Stimulated activated CD8-positive, alpha-beta memory T cell treated with anti-CD3 and anti-CD28 coated beads, Interleukin-15, amount 100 ng/mL, for 1 hour (primary cell): ENCODE results near the gene CCDC159.
"Not testable (repeated sequence)": the region's sequence is repeated elsewhere in the genome, so short reads cannot be mapped to it uniquely, and the experiment has no call there.

ENCODE experiments used
- DNase-seq: peaks from one replicate; pipeline ENCODE4 v3.0.0-alpha.2; 2020; ENCODE audit warnings: low read depth

The CCDC159 gene

DNA sequence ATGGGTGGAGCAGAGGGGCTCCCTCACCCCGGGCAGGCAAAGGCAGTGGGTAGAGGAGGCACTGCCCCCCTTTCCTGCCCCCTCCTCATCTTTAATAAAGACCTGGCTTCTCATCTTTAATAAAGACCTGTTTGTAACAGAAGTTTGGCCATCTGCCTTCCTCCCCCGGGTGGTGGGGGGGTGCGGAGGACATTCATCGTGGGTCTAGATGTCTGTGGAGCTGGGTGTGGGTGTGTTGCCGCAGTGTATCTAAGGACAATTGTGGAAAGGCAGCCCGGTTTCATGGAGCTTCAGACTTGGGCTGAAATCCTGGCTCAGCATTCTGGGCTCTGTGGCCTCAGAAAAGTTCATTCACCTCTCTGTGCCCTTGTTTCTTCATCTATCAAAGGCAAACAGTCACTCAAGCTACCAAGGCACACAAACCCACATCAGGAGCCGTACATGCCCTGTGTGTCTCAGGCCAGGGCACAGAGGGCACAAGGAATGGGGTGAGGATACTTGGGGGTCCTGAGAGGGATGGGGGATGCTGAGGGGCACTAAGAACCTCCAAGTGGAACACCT, 19.3 kb downstream of the CCDC159 start:
- DNase-seq, result no peak

DNA sequence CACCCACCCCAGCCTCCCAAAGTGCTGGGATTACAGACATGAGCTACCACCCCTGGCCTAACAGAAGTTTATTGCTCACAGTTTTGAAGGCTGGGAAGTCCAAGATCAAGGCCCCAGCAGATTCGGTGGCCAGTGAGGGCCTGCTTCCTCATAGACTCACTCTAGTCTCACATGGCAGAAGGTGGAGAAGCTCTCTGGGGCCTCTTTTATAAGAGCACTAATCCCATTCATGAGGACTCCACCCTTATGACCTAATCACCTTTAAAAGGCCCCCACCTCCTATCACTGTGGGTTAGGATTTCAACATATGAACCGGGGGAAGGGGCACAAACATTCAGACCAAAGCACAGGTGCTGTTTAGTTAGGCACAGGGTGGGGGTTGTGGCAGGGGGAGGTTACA, 21.2 kb downstream of the CCDC159 start:
- no peak for DNase-seq

DNA sequence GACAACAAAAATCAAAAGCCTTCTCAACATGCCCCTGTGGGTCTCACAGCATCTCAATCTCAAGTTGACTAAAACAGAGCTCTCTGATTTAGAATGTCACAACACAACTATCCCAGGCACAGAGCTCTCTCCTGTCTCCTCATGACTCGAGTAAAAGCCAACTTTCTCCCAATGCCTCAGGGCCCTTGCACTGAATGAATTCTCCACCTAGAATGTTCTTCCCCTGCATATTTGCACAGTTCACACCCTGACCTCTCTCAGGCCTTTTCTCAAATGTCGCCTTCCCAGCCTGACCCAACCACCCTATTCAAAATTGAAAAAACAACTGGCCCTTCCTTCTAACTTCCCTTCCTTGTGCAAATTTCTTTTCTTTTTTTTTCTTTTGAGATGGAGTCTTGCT, 24.4 kb downstream of the CCDC159 start:
- no peak for DNase-seq

DNA sequence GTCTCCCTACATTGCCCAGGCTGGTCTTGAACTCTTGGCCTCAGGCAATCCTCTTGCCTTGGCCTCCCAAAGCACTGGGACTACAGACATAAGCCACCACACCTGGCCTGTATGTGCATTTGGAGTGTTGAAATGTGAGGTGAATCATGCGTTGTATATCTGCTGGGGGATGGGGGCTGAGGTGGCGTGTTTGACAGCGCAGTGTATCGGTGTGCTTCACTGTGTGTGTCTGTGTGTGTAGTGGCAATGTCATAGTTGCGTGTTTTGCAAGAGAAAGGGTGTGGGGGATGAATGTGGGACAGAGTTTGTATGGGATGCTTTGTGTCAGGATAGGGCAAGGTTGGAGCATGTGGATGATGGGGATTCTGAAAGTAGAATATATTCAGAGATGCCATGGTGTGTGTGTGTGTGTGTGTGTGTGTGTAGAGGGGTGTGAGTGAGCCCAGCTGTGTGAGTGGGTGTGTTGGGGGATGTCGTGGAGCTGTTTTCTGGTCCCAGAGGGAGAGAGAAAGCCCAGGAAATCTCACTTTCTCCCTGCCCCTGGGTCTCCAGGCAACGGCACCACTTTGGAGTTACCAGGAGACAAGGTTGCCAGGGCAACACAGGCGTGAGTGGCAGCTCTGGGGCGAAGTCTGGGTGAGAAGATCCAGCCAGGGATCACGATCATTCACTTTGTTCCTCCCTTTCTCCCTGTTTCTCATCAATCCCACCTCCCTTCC, 27.0 kb downstream of the CCDC159 start:
- no peak for DNase-seq

DNA sequence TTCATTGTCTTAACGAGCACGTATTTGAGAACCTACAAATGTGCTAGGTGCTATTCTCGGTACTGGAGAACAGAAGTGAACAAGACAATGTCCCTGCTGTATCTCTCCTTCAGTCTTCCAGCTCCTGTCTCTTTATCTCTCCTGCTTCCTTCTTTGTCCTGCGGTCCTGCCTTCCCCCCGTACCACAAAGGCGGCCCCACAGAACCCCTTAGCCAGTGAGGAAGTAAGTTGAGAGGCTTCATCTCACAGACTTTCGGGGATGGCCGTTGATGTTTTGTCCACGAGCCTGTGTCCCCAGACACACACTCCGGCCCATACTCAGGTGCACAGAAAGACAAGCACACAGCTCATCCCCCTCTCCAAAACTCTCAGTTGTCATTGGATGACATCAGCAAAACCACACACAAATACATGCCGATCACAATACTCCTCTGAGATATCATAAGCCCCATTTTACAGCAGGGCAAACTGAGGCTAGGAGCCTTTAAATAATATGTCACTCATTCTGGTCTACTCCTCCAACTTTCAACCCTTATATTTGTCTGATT, 27.6 kb downstream of the CCDC159 start:
- DNase-seq, result no peak

DNA sequence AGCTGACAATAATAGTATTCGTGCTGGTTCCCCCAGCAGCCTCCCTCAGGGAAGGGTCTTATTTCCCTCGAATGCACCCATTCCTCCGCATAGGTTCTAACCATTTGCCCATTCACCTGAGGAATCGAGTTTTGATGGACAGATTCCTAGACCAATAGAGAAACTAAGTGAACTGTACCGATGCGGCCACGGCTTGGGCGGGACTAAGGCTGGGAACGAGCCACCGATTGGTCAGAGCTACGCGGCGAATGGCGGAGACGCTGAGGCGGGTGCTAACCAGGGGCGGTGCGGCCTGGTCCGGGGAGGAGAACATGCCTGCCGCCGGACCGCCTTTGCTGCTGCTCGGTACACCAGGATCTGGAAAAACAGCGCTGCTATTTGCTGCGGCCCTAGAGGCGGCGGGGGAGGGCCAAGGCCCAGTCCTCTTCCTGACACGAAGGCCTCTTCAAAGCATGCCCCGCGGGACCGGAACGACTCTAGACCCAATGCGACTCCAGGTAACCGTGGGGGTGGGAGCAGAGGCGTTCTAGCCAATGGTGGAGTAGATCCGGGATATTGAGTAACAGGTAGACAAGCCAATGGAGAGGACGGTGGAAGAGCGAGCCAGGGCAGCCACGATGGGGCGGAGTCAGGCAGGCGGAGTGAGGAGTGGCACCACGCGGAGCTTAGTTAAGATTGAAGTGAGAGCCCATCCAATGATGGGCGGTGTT, 28.3 kb downstream of the CCDC159 start, which contains the start of gene SWSAP1:
Gene SWSAP1, plus strand, starts transcription at position 234 of the 710 bp plus-strand sequence. Its CDS starts 15 bp downstream, at position 249.
- peak; percentile 89 for DNase-seq

DNA sequence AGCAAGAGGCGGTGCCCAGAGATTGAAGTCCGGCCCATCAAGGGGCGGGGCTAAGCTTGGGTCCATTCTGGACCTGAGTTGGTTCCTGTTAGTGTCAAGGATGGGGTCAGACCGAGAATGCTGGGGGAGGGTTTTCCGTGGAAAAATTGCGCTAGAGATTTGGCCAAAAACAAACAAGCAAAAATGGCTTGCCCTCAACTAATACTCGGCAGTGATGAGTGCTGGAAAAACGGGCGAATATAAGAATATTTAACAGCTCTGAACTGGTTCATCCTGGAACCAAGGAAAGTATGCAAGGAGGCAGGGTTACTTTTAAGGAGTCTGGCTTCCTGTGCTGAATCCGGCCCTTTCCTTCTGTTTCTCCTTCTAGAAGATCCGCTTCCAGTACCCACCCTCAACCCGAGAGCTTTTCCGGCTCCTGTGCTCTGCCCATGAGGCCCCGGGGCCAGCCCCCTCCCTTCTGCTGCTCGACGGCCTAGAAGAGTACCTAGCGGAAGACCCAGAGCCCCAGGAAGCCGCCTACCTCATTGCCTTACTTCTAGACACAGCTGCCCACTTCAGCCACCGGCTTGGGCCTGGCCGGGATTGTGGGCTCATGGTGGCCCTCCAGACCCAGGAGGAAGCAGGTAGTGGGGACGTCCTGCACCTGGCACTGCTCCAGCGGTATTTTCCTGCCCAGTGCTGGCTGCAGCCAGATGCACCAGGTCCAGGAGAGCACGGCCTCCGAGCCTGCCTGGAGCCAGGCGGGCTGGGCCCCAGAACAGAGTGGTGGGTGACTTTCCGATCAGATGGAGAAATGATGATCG, 29.0 kb downstream of the CCDC159 start:
- DNase-seq, result peak; percentile 40

DNA sequence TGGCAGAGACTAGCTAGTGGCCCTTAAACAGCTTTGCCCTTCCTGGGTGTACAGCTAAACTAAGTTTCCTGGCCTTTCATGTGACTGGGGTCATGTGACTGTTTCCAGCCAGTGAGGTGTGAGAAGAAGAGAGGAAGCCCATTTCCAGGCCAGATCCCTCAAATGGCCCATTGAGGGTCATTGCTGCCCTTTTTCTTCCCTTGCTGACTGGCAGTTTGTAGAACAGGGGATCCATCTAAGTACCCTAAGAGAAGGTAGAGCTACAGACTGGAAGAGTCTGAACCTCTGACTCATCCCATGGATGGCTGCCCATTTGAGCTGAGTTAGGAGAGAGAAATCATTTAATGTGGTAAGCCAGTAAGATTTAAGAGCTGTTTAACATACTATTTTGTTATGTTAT, 30.9 kb downstream of the CCDC159 start:
- no peak for DNase-seq

DNA sequence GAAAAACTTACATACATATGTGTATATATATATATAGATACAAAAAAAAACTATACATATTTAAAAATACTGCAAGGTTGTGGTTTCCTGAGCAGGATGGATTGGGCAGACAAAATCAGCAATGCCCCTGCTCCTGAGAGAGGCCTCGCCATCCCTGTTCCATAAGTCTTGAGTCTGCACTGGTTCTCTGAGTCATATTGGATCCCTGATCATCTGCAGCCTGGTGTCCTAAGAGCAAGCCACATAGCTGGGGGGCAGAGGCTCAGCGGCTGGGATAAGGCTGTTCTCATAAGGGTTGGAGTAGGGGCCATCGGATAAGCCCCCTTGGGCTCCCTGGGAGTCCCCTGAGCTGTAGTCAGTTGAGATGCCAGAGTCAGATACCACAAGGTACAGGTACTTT, 31.4 kb downstream of the CCDC159 start:
- DNase-seq, result no peak

DNA sequence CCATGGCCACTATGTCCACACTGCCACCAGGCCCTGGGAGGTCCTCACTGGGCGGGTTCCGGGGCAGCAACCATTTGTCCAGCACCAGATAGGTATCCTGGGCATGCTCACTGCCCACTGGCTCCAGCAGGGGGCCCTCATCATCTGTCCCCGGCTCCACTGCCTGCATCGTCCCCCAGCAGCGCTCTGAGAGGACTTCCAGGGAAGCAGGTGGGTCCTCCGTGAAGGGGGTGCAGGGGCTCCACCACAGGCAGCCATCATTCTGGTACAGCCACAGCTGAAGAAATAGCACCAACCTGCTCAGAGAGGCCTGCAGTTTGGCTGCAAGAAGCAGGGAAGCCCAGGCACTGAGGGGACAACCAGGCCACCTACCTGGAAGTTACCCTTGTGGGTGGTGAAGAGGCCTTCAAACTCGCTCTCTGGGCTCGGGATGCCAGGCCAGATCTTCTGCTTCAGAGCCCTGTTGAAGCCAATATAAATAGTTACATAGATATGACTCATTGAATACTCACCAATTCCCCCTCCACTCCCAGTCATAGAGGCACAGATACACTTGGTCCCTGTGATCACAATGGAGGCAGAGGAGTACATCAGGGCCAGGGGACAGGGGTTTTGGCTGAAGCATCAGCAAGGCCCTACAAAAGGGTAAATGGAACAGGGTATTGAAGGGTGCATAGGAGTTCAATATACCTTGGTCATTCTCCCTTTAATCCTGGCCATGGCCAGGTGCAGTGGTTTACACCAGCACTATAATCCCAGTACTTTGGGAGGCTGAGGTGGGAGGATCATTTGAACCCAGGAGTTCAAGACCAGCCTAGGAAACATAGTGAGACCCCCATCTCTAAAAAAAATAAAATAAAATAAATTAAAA, 32.2 kb downstream of the CCDC159 start:
- DNase-seq, result no peak

DNA sequence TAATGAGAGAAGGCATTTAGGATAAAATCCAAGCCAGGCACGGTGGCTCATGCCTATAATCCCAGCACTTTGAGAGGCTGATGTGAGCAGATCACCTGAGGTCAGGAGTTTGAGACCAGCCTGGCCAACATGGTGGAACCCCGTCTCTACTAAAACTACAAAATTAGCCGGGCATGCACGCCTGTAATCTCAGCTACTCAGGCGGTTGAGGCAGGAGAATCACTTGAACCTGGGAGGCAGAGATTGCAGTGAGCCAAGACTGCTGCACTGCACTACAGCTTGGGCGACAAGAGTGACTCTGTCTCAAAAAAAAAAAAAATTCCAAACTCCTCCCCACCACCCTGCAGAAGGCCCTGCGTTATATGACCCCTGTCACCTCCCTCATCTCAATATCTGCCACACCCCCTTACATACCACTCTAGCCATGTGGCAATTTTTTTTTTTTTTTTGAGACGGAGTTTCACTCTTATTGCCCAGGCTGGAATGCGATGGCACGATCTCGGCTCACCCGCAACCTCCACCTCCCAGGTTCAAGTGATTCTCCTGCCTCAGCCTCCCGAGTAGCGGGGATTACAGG, 33.0 kb downstream of the CCDC159 start:
- DNase-seq, result not testable (repeated sequence)

DNA sequence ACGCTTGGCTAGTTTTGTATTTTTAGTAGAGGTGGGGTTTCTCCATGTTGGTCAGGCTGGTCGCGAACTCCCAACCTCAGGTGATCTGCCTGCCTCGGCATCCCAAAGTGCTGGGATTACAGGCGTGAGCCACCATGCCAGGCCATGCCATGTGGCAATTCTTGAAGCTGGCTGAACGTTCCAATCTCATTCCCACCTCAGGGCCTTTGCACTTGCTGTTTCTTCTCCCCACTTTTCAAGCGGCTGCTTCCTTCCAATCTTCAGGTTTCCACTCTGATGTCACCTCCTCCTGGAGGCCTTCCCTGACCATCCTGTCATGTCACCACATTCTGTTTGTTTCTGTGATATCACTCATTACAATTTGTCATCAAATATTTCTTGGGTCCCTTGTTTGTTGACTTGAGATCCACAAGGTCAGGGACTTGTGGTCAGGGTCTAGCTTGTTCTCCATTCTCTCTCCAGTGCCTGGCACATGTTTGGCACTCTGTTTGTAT, 33.6 kb downstream of the CCDC159 start:
- DNase-seq, result no peak

DNA sequence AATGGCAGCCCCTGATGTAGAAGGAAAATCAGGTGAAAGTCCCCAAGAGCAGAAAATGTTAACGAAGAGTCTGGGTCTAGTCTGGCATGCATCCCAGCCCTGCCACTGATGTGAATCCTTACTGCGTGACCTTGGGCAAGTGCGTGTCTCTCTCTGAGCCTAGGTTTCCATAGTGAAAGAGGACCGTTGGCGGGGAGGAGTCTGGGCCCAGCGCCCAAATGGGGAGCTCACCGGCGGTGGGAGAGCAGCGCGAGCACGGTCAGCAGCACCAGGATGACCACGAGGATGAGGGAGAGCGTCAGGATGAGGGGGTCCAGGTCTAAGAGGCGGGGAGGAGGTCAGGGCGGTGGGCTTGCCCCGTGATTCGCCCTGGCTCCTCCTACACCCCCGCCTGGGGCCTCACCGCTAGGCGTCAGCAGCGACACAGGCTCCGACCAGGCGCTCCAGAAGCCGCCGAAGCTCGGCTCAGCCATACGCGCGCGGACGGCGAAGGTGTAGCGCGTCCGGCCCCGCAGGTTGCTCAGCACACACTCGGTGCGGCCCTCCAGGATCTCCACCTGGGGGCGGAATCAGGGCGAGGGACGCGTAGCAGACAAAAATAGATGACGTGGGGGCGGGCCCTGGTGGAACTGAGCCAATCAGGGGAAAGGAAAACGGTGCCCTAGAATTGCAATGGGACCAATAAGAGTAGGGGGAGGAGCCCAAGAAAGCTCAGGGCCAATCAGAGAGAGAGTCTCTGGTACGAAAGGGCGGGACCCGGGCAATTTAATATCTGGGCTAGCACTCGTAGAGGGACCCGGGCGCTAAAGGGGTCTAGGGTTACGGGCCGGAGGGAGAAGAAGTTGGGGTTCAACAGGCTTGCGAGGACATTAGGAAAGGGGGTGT, 34.6 kb downstream of the CCDC159 start:
- DNase-seq, result peak; percentile 94

DNA sequence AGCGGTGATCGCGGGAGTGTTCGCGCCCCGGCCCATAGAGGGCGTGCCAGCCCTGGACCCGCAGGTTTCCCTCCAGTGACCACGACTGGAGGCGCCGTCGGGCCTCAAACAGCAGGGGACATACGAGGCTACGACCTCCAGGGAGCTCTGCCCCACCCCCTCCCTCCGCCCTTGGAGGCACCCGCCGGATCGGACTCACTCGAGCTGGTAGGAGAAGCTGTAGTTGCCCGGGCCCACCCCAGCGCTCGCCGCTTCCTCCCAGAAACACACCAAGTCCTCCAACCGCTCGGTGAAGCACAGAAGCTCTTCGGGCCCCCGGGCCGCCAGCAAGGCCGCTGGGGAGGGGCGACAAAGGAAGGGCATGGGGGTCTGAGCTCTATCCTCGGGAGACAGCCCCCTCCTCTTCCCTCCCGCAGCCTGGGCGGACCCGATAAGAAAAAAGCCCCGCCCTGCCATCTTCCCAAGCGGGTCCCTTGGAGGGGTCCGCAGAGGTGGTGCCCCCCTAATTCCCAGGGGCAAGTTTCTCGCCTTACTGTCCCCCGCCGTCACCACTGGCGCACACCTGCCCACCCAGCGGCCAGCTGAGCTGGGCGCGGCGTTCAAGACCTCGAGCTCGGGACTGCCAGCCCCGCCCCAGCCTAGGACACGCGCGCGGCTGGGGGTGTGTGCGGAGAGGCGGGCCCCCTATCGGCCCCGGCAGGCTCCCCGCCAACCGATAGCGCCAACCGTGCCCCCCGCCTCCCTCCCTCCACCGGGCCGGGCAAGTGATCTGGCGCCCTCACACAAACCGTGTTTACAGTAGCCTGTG, 36.8 kb downstream of the CCDC159 start:
- DNase-seq, result no peak

DNA sequence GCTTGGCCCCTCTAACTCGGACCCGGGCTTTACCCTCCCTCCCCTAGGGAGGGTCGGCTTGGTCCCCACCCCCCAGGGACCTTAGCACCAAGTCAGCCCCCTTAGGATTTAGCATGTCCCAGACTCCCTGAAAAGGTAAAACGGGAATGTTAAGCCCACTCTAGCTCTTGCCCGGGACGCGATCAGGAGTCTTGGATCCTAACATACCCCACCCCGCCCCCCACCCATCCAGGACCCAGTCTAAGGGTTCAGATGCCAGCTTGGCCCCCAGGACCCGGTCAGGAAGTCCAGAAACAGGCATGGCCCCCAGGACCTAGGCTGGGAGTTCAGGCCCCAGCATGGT, 37.4 kb downstream of the CCDC159 start:
- no peak for DNase-seq

DNA sequence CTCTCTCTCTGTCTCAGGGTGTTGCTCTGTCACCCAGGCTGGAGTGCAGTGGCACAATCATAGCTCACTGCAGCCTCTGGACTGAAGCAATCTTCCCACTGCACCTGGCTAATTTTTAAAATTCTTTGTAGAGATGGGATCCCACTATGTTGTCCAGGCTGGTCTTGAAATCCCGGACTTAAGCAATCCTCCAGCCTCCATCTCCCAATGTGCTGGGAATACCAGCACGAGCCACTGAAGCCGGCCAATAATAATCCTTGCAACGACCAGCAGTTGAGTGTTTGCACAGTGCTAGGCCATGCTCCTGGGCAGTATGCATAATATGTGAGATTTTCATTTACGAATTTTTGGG, 38.4 kb downstream of the CCDC159 start:
- DNase-seq, result no peak

DNA sequence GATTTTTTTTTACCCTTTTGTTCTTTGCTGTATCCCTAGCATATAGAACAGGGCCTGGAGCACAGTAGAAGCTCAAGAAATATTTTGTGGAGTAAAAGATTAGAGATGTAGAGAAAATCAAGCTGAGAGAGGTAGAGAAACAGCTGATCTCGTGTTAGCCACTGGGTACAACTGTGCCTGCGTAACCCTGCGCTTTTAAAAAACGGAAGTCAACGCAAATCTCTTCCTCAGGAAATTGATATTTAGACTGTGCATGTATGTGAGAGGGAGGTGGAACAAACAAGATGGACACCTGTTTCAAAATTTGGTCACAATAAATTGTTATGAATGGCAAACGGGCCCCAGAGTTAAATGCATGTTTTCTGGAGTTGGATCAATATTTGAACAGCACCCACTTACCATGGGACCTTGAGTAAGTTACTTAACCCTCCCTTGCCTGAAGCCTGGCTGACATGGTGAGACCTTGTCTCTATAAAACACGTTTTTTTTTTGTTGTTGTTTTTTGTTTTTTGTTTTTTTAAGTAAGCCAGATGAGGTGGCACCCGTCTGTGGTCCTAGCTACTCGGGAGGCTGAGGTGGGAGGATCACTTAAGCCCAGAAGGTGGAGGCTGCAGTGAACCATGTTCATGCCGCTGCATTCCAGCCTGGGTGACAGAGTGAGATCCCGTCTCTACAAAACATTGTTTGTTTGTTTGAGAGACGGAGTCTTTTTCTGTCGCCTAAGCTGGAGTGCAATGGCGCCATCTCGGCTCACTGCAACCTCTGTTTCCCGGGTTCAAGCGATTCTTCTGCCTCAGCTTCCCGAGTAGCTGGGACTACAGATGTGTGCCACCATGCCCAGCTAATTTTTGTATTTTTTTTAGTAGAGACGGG, 41.1 kb downstream of the CCDC159 start:
- no peak for DNase-seq

DNA sequence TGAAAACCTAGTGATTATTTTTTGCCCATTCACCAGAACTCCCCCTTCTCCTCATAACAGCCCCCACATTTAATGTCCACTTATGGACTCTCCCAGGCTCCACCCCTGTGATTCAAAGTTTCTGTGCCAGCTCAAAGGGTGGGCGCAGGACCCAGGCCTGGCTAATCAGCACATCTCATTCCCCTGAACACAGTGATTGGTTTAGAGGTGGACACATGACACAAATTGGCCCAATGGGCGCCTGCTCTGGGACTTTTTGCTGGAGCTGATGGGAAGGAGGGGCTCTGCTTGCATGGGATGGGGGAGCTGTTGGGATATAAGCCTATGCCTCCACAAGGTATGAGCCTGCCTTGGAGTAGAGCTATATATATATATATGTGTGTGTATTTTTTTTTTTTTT, 44.0 kb downstream of the CCDC159 start:
- DNase-seq, result no peak
